Neural cell (in vitro differentiated cells): ENCODE data around the gene CFAP92. TPM values are rescaled to one million over a fixed set of nuclear protein-coding genes. Genes with fewer than 3 reads are reported as not detected.

ENCODE experiments used
- H2AFZ ChIP-seq: fragments of 200-600, 300-800 bp; sonication (generic), shearing (Covaris generic); 2 replicates; pipeline ENCODE4 v1.6.0; 2014; ENCODE audit warnings: low read depth, mild to moderate bottlenecking, antibody characterized with exemption, low read length, moderate library complexity
- H3F3A ChIP-seq: fragments of 200-600 bp; shearing (Covaris generic); 2 replicates; pipeline ENCODE4 v1.6.1; 2016; ENCODE audit warnings: mild to moderate bottlenecking, moderate library complexity, mixed read lengths, antibody characterized with exemption, low read length; ENCODE audit not compliant: insufficient read depth, poor library complexity, severe bottlenecking
- H3K27ac ChIP-seq: fragments of 200-600, 300-800 bp; sonication (generic), shearing (Covaris generic); 2 replicates; pipeline ENCODE4 v1.5.1; 2014; ENCODE audit warnings: mild to moderate bottlenecking, low read length, moderate library complexity
- H3K27me3 ChIP-seq: fragments of 300-800, 200-600 bp; sonication (generic), shearing (Covaris generic); 2 replicates; pipeline ENCODE4 v1.6.0; 2014; ENCODE audit warnings: mild to moderate bottlenecking, low read depth, low read length, moderate library complexity; ENCODE audit not compliant: insufficient read depth
- H3K36me3 ChIP-seq: fragments of 300-800, 200-600 bp; sonication (generic), shearing (Covaris generic); 2 replicates; pipeline ENCODE4 v1.5.1; 2014; ENCODE audit warnings: mild to moderate bottlenecking, antibody characterized with exemption, low read length, moderate library complexity; ENCODE audit not compliant: insufficient read depth
- H3K4me2 ChIP-seq: fragments of 300-800, 200-600 bp; sonication (generic), shearing (Covaris generic); 2 replicates; pipeline ENCODE4 v1.6.0; 2014; ENCODE audit warnings: mild to moderate bottlenecking, low read length
- H3K4me3 ChIP-seq: fragments of 300-800, 200-600 bp; sonication (generic), shearing (Covaris generic); 2 replicates; pipeline ENCODE4 v1.5.1; 2014; ENCODE audit warnings: mild to moderate bottlenecking, low read length, moderate library complexity
- H3K79me2 ChIP-seq: fragments of 200-600 bp; shearing (Covaris generic); replicated peaks from 2 replicates; pipeline ENCODE4 v1.6.0; 2014; ENCODE audit warnings: mild to moderate bottlenecking, low read length, moderate library complexity; ENCODE audit not compliant: insufficient read depth
- H3K9ac ChIP-seq: fragments of 300-800, 200-600 bp; sonication (generic), shearing (Covaris generic); 2 replicates; pipeline ENCODE4 v1.6.1; 2016; ENCODE audit warnings: mild to moderate bottlenecking, low read length, mixed read lengths
- H3K9me2 ChIP-seq: fragments of 200-600 bp; shearing (Covaris generic); 2 replicates; pipeline ENCODE4 v1.6.1; 2016; ENCODE audit warnings: mild to moderate bottlenecking, low read length, mixed read lengths; ENCODE audit not compliant: insufficient read depth
- H3K9me3 ChIP-seq: fragments of 200-600, 300-800 bp; sonication (generic), shearing (Covaris generic); 2 replicates; pipeline ENCODE4 v1.6.1; 2016; ENCODE audit warnings: mild to moderate bottlenecking, mixed run types, low read length, moderate library complexity, mixed read lengths
- H4K20me1 ChIP-seq: fragments of 200-600 bp; shearing (Covaris generic); 2 replicates; pipeline ENCODE4 v1.6.1; 2016; ENCODE audit warnings: mild to moderate bottlenecking, mixed run types; ENCODE audit not compliant: insufficient read depth
- CTCF ChIP-seq: fragments of 450-650 bp; IDR thresholded peaks from 2 replicates; pipeline ENCODE4 v1.5.1; 2014; ENCODE audit warnings: antibody characterized with exemption, mild to moderate bottlenecking, moderate library complexity; ENCODE audit not compliant: poor library complexity, severe bottlenecking
- EP300 ChIP-seq: fragments of 450-650 bp; conservative IDR thresholded peaks from 2 replicates; pipeline ENCODE4 v1.6.1; 2014; ENCODE audit warnings: antibody characterized with exemption, mild to moderate bottlenecking, moderate library complexity; ENCODE audit not compliant: poor library complexity, severe bottlenecking
- EZH2 ChIP-seq: fragments of 200-600, 300-800 bp; shearing (Covaris generic), sonication (generic); IDR thresholded peaks from 2 replicates; pipeline ENCODE4 v1.6.1; 2014; ENCODE audit warnings: antibody characterized with exemption, low read length, borderline replicate concordance, mild to moderate bottlenecking; ENCODE audit not compliant: insufficient read depth, poor library complexity, severe bottlenecking
- MXI1 ChIP-seq: fragments of 450-650 bp; conservative IDR thresholded peaks from 2 replicates; pipeline ENCODE4 v1.6.1; 2014; ENCODE audit warnings: antibody characterized with exemption, mild to moderate bottlenecking; ENCODE audit not compliant: poor library complexity, severe bottlenecking
- POLR2AphosphoS5 ChIP-seq: IDR thresholded peaks from 2 replicates; pipeline ENCODE4 v1.6.1; 2012
- RAD21 ChIP-seq: fragments of 450-650 bp; conservative IDR thresholded peaks from 2 replicates; pipeline ENCODE4 v1.6.1; 2014; ENCODE audit warnings: antibody characterized with exemption, mild to moderate bottlenecking, moderate library complexity
- REST ChIP-seq: IDR thresholded peaks from 2 replicates; pipeline ENCODE4 v1.6.1; 2012; ENCODE audit warnings: borderline replicate concordance
- SMC3 ChIP-seq: fragments of 450-650 bp; conservative IDR thresholded peaks from 2 replicates; pipeline ENCODE4 v1.6.1; 2014; ENCODE audit warnings: antibody characterized with exemption, mild to moderate bottlenecking, moderate library complexity; ENCODE audit not compliant: poor library complexity
- TAF1 ChIP-seq: IDR thresholded peaks from 2 replicates; pipeline ENCODE4 v1.6.1; 2012; ENCODE audit warnings: low read depth
- polyA plus RNA-seq: library from polyadenylated mRNA; depleted of rRNA; stranded (reverse); fragments of >200 nt; gene quantifications from 2 replicates; pipeline ENCODE4 v1.2.3, GENCODE V29; 2014

Gene CFAP92
- polyA plus RNA-seq, 1 donor from 2014 or later = 0.69 TPM

GRCh38 chr3:128945041-128945877 is 48.6 kb downstream of the CFAP92 start:
- H3K9me2 ChIP-seq = no peaks in the 10 kb centered on the region
- TF ChIP-seq TAF1 (no peak), CTCF (no peak), EP300 (no peak), REST (no peak), SMC3 (no peak), EZH2 (no peak), POLR2AphosphoS5 (no peak), RAD21 (no peak)
- H2AFZ ChIP-seq = no peak overlapping the region
- no peak overlapping the region for H3K4me2 ChIP-seq
- no peaks in the 10 kb centered on the region for H3K27me3 ChIP-seq
- H3K36me3 ChIP-seq = no peaks in the 10 kb centered on the region
- no peaks in the 10 kb centered on the region for H3K79me2 ChIP-seq
- H3K9me3 ChIP-seq = no peaks in the 10 kb centered on the region
- H3F3A ChIP-seq = no peaks in the 10 kb centered on the region
- H3K9ac ChIP-seq = no peak overlapping the region
- H3K4me3 ChIP-seq = no peak overlapping the region
- H3K27ac ChIP-seq = no peak overlapping the region
- no peaks in the 10 kb centered on the region for H4K20me1 ChIP-seq

GRCh38 chr3:128942161-128942952 is 51.5 kb downstream of the CFAP92 start:
- no peaks in the 10 kb centered on the region for H3K27me3 ChIP-seq
- no peak overlapping the region for H3K4me3 ChIP-seq
- TF ChIP-seq REST (no peak), MXI1 (no peak), EP300 (no peak), RAD21 (no peak), SMC3 (no peak), CTCF (no peak), TAF1 (no peak), EZH2 (no peak), POLR2AphosphoS5 (no peak)
- no peaks in the 10 kb centered on the region for H3K79me2 ChIP-seq
- H3K4me2 ChIP-seq = no peak overlapping the region
- no peaks in the 10 kb centered on the region for H3K9me3 ChIP-seq
- H3K9ac ChIP-seq = no peak overlapping the region
- no peak overlapping the region for H3K27ac ChIP-seq
- no peaks in the 10 kb centered on the region for H3K9me2 ChIP-seq
- no peaks in the 10 kb centered on the region for H3F3A ChIP-seq
- H3K36me3 ChIP-seq = no peaks in the 10 kb centered on the region
- H4K20me1 ChIP-seq = no peaks in the 10 kb centered on the region
- no peak overlapping the region for H2AFZ ChIP-seq
